PC-9 (cell line): ENCODE results near the gene BCAR3.

Experiments used
- EZH2 ChIP-seq: fragments of 200-600 bp; sonication (generic); IDR thresholded peaks from 2 replicates; pipeline ENCODE4 v1.8.0; 2017; ENCODE audit warnings: antibody characterized with exemption, low read depth
- TF ChIP-seq, protein P1 (sequence below): fragments of 200-600 bp; sonication (generic); conservative IDR thresholded peaks from 2 replicates; pipeline ENCODE4 v1.6.1; 2017; ENCODE audit warnings: mixed run types, antibody characterized with exemption, mild to moderate bottlenecking, moderate library complexity

DNA sequence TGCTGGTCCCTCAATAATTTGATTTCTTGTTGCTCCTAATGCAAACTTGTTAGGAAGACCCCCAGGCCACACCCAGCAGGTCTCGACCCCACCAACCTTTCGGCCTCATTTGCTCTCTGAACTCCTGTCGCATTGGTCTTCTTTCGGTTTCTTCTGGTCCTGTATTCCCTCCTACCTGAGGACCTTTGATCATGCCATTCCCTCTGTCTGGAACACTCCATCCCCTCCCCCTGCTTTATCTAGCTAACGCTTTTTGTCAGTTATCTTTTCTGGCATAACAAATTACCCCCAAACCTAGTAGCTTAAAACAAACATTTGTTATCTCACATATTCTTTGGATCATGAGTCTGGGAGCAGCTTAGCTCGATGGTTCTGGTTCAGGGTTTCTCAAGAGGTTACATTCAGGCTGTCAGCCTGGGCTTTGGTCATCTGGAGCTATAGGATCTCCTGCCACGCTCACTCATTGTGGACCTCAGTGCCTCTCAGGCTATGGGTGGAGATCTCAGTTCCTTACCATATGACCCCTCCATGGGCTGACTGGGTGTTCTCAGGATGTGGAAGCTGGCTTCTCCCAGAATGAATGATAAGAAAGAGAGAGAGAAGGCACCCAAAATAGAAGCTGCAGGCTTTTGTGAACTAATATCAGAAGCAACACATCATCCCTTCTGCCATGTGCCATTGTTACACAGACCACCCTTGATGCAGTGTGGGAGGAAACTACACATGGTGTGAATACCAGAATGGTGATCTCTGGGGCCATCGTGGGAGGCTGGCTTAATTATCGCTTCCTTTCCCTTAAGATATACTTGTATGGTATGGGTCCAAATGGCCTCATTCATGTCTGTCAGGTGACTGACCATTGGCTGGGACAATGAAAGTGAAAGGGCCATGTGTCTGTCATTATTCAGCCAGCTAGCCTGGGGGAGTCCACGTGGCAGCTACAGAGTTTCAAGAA is 29.1 kb upstream of the BCAR3 start:
- TF ChIP-seq, protein P1, sequence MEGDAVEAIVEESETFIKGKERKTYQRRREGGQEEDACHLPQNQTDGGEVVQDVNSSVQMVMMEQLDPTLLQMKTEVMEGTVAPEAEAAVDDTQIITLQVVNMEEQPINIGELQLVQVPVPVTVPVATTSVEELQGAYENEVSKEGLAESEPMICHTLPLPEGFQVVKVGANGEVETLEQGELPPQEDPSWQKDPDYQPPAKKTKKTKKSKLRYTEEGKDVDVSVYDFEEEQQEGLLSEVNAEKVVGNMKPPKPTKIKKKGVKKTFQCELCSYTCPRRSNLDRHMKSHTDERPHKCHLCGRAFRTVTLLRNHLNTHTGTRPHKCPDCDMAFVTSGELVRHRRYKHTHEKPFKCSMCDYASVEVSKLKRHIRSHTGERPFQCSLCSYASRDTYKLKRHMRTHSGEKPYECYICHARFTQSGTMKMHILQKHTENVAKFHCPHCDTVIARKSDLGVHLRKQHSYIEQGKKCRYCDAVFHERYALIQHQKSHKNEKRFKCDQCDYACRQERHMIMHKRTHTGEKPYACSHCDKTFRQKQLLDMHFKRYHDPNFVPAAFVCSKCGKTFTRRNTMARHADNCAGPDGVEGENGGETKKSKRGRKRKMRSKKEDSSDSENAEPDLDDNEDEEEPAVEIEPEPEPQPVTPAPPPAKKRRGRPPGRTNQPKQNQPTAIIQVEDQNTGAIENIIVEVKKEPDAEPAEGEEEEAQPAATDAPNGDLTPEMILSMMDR, result no peak
- TF ChIP-seq EZH2, result no peak
